ENCODE results near the gene YIPF6. TPM values are rescaled to one million over a fixed set of nuclear protein-coding genes. Genes with fewer than 3 reads are reported as not detected.

The YIPF6 gene
- total and polyA plus RNA-seq, 4 donors = 10.3 to 46.3 (median 31.2) TPM

DNA sequence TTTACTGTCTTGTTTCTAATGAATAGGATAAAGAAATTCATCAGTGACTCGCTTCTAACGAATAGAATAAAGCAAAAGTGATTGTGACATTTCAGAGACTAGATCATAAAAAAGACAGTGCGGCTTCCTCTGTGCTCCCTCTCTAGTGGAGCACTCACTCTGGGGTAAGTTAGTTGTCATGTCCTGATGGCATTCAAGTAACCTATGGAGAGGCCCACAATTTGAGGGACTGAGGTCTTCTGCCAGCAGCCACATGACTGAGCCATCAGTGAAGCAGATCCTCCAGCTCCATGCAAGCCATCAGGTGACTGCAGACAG is 72.4 kb downstream of the YIPF6 start:
- WGBS, 2 donors = 74 to 98% methylated on average over 3 of the region's 3 CpGs
- no peak for DNase-seq
- H3K4me3 ChIP-seq = no peak overlapping the region
- H3K4me1 ChIP-seq (ENCODE audit: control insufficient read depth in 5 of 5, insufficient read depth in 5 of 5, low read length in 5 of 5) = no peaks in the 10 kb centered on the region
- H3K9ac ChIP-seq (ENCODE audit: insufficient read depth in 1 of 2, low read length in 2 of 2) = no peak overlapping the region
- no peaks in the 10 kb centered on the region for H3K36me3 ChIP-seq (ENCODE audit: control insufficient read depth in 4 of 4, insufficient read depth in 4 of 4, low read length in 4 of 4)
- no peak for ATAC-seq (ENCODE audit: insufficient read depth, low FRiP score)
- no peak overlapping the region for H3K27ac ChIP-seq (ENCODE audit: low read depth in 1 of 2, low read length in 1 of 2)
- H3K27me3 ChIP-seq (ENCODE audit: control insufficient read depth in 3 of 3, insufficient read depth in 3 of 3, low read length in 2 of 3) = no peaks in the 10 kb centered on the region
- H3K9me3 ChIP-seq (ENCODE audit: control insufficient read depth in 4 of 4, insufficient read depth in 3 of 4, low read length in 3 of 4) = no peaks in the 10 kb centered on the region
- TF ChIP-seq, protein P1, sequence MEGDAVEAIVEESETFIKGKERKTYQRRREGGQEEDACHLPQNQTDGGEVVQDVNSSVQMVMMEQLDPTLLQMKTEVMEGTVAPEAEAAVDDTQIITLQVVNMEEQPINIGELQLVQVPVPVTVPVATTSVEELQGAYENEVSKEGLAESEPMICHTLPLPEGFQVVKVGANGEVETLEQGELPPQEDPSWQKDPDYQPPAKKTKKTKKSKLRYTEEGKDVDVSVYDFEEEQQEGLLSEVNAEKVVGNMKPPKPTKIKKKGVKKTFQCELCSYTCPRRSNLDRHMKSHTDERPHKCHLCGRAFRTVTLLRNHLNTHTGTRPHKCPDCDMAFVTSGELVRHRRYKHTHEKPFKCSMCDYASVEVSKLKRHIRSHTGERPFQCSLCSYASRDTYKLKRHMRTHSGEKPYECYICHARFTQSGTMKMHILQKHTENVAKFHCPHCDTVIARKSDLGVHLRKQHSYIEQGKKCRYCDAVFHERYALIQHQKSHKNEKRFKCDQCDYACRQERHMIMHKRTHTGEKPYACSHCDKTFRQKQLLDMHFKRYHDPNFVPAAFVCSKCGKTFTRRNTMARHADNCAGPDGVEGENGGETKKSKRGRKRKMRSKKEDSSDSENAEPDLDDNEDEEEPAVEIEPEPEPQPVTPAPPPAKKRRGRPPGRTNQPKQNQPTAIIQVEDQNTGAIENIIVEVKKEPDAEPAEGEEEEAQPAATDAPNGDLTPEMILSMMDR (IDR thresholded peaks at IDR 0.05; ENCODE audit: control extremely low read depth, extremely low read depth) = no peak

DNA sequence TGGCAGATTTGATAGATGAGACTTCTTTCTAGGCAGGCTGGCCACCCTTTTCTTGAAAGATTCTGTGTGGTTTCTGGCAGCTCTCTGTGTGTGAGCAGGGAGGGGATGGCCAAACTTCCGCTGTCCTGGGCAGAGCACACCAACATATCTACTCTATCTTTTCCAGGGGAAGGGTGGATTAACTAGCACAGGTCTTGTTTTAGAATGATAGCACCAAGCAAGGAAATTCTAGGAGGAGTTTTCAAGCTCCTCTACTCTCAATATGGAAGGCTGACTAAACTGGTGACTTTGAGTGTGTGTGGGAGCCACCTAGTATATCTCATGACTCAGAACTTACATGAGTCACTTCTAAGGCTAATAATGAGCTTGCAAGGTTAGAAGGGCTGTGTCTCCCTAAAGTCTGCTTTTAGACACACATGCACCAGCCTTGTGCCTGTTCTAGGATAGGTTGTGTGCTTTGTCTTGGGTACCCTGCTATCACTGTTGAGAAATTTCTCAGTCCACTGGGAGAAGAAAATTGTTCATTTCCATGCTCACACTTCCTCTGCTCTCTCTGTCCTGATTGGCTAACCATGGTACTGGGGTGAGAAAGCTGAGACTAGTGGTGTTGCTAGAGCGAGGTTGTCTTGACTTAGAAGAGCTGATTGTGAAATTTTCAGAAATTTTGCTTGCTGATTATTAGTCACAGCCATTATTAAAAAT is 72.9 kb downstream of the YIPF6 start:
- TF ChIP-seq, protein P1 (IDR thresholded peaks at IDR 0.05; ENCODE audit: control extremely low read depth, extremely low read depth) = no peak
- Histone ChIP-seq H3K4me1 (ENCODE audit: control insufficient read depth in 5 of 5, insufficient read depth in 5 of 5, low read length in 5 of 5) (no peaks in the 10 kb centered on the region), H3K36me3 (ENCODE audit: control insufficient read depth in 4 of 4, insufficient read depth in 4 of 4, low read length in 4 of 4) (no peaks in the 10 kb centered on the region), H3K27ac (ENCODE audit: low read depth in 1 of 2, low read length in 1 of 2) (no peak overlapping the region), H3K4me3 (no peak overlapping the region), H3K9ac (ENCODE audit: insufficient read depth in 1 of 2, low read length in 2 of 2) (no peak overlapping the region), H3K27me3 (ENCODE audit: control insufficient read depth in 3 of 3, insufficient read depth in 3 of 3, low read length in 2 of 3) (no peaks in the 10 kb centered on the region), H3K9me3 (ENCODE audit: control insufficient read depth in 4 of 4, insufficient read depth in 3 of 4, low read length in 3 of 4) (no peaks in the 10 kb centered on the region)
- ATAC-seq (ENCODE audit: insufficient read depth, low FRiP score) = peak; percentile 72
- 66 to 74% methylated on average over 2 of the region's 2 CpGs for WGBS, 2 donors
- no peak for DNase-seq

DNA sequence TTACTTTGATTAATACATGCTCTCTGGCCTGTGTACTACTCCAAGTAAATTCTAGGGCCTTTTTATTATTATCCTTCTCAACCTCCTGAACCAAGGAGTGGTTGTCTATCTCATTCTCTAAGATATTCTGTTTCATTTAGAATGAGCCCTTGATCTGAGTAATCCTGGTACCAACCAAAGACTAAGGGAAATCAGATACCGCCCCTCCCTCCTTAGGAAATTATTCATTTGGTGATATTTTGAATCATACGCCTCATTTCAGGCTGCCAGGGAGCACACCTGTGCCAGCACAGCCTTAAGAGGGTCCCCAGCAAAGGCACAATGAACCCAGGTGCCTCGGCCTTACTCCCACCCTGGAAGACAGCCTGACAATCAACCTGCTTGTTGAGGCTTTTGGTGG is 75.4 kb downstream of the YIPF6 start:
- no peak for ATAC-seq (ENCODE audit: insufficient read depth, low FRiP score)
- Histone ChIP-seq H3K36me3 (ENCODE audit: control insufficient read depth in 4 of 4, insufficient read depth in 4 of 4, low read length in 4 of 4) (no peaks in the 10 kb centered on the region), H3K9ac (ENCODE audit: insufficient read depth in 1 of 2, low read length in 2 of 2) (no peak overlapping the region), H3K4me1 (ENCODE audit: control insufficient read depth in 5 of 5, insufficient read depth in 5 of 5, low read length in 5 of 5) (no peaks in the 10 kb centered on the region), H3K4me3 (no peak overlapping the region), H3K27me3 (ENCODE audit: control insufficient read depth in 3 of 3, insufficient read depth in 3 of 3, low read length in 2 of 3) (no peaks in the 10 kb centered on the region), H3K9me3 (ENCODE audit: control insufficient read depth in 4 of 4, insufficient read depth in 3 of 4, low read length in 3 of 4) (no peaks in the 10 kb centered on the region), H3K27ac (ENCODE audit: low read depth in 1 of 2, low read length in 1 of 2) (no peak overlapping the region)
- no peak for DNase-seq
- TF ChIP-seq, protein P1 (IDR thresholded peaks at IDR 0.05; ENCODE audit: control extremely low read depth, extremely low read depth) = no peak
- WGBS, 2 donors = 69 to 90% methylated on average over 3 of the region's 3 CpGs

DNA sequence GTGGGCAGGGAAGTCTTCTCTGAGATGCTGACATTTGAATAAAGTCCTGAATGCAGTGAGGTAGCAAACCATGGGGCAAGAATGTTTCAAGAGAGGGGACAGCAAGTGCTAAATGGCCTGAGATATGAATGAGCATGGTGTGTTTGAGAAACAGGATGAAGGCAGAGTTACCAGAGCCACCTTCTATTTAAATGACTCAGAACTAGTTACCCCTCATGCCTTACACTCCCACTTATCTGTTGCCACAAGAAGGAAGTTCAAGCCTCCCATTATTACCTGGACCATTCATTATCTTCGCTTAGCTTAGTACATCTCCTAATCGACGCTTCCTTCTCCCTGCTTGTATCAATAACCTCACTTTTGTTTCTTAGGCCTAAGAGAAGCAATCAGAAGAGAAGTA is 81.0 kb downstream of the YIPF6 start:
- no peak overlapping the region for H3K27ac ChIP-seq (ENCODE audit: low read depth in 1 of 2, low read length in 1 of 2)
- no peak overlapping the region for H3K4me3 ChIP-seq
- no peaks in the 10 kb centered on the region for H3K9me3 ChIP-seq (ENCODE audit: control insufficient read depth in 4 of 4, insufficient read depth in 3 of 4, low read length in 3 of 4)
- WGBS, 2 donors = 86 to 100% methylated on average over 3 of the region's 3 CpGs
- TF ChIP-seq, protein P1 (IDR thresholded peaks at IDR 0.05; ENCODE audit: control extremely low read depth, extremely low read depth) = no peak
- DNase-seq (no peak), ATAC-seq (ENCODE audit: insufficient read depth, low FRiP score) (no peak)
- no peaks in the 10 kb centered on the region for H3K36me3 ChIP-seq (ENCODE audit: control insufficient read depth in 4 of 4, insufficient read depth in 4 of 4, low read length in 4 of 4)
- peaks cover 0 to 4% (median 0%) of the 10 kb centered on the region in 3 donors for H3K27me3 ChIP-seq (ENCODE audit: control insufficient read depth in 3 of 3, insufficient read depth in 3 of 3, low read length in 2 of 3)
- no peak overlapping the region for H3K9ac ChIP-seq (ENCODE audit: insufficient read depth in 1 of 2, low read length in 2 of 2)
- H3K4me1 ChIP-seq (ENCODE audit: control insufficient read depth in 5 of 5, insufficient read depth in 5 of 5, low read length in 5 of 5) = no peaks in the 10 kb centered on the region
